Upper lobe of right lung (tissue), 1 donor: ENCODE results near the gene MAX. TPM values are rescaled to one million over a fixed set of nuclear protein-coding genes. Genes with fewer than 3 reads are reported as not detected.

Source experiments
- ATAC-seq: fragments of 200-7000 bp; cut with Tn5 transposase; one replicate; pipeline ENCODE4 v1.9.1; 2020; ENCODE audit warnings: mild to moderate bottlenecking, moderate library complexity
- DNase-seq: peaks from one replicate; pipeline ENCODE4 v3.0.0-alpha.2; 2020
- H3K27ac ChIP-seq: fragments of 200-600 bp; one replicate; pipeline ENCODE4 v1.8.0; 2022
- H3K27me3 ChIP-seq: fragments of 200-600 bp; one replicate; pipeline ENCODE4 v1.8.0; 2022; ENCODE audit warnings: mild to moderate bottlenecking
- H3K36me3 ChIP-seq: fragments of 200-600 bp; one replicate; pipeline ENCODE4 v1.8.0; 2022
- H3K4me1 ChIP-seq: fragments of 200-600 bp; one replicate; pipeline ENCODE4 v1.8.0; 2022
- H3K4me3 ChIP-seq: fragments of 200-600 bp; one replicate; pipeline ENCODE4 v1.8.0; 2022; ENCODE audit warnings: mild to moderate bottlenecking
- H3K9me3 ChIP-seq: fragments of 200-600 bp; one replicate; pipeline ENCODE4 v1.8.0; 2022
- intact Hi-C: fragments of 100-400 bp; cut with DNase I; formaldehyde crosslinking; loops from one replicate; pipeline ENCODE4 v1.11.0; 2022
- long read RNA-seq: library from polyadenylated mRNA; unstranded; transcript quantifications from one replicate; pipeline ENCODE4 v2.0.0, GENCODE V29; 2021
- total RNA-seq: library from RNA; stranded (reverse); fragmentation: NEBNext Ultra II Directional; extraction: Animal tissue kit (Norgen Biotek cat#: 25700); gene quantifications from one replicate; pipeline ENCODE4 v1.2.1, GENCODE V29; 2021
- TF ChIP-seq, protein P1 (sequence below): fragments of 200-600 bp; IDR thresholded peaks from one replicate; pipeline ENCODE4 v1.8.0; 2022; ENCODE audit warnings: antibody characterized with exemption
- donor health status: DM: no; HTN: yes; CAD: no; lungs with severe emphysema.

The MAX gene, protein sequence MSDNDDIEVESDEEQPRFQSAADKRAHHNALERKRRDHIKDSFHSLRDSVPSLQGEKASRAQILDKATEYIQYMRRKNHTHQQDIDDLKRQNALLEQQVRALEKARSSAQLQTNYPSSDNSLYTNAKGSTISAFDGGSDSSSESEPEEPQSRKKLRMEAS
- 102 TPM for total RNA-seq
- long read RNA-seq, transcript MAX-202 (4 exons, 3,155 nt): minor isoform, 6 of 81 reads
- long read RNA-seq, transcript MAX-204 (4 exons, 1,973 nt): minor isoform, 24 of 81 reads
- long read RNA-seq, transcript MAX-205 (5 exons, 1,546 nt): major isoform, 31 of 81 reads
- long read RNA-seq, partial matches to known transcripts: 1 of 81 reads
- long read RNA-seq, other reads (novel, unspliced or antisense): 15 of 81 reads

DNA sequence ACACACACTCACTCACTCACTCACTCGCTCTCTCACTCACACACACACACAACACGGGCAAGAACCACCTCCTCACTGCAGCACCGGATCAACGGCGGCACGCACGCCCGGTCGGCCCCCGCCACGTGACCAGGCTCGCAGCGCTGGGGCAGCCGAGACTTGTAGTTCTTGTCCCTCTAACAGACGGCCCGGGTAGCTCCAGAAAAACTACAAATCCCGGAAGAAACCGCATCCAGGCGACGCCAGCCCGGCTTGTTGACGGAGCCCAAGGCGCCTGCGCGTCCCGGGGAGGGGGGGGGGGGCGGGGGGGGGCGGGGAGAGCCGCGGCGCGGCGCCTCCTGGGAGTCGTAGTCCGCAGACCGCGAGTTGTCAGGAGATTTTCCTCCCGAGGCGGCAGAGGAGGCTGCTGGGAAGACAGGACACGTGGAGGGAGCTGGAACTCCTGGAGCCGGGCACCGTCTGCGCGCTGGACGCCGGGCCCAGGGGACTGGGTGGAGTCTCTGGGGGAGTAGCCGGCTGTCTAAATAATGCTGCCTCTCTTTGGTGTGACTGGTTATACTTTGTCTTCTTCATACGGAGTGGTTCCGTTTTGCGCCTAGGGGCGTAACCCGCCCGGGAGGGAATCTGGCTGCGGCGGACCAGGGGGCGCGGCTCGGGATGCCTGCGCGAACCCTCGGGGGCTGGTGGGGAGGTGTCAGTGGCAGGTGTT is at the start of gene MAX:
Gene MAX, minus strand, starts transcription at position 77 of the 709 bp plus-strand sequence. CDS start 178 bp downstream, outside the sequence.
- ATAC-seq (peak; percentile 96), DNase-seq (peak; percentile 99)
- Histone ChIP-seq H3K27ac (peak within 1 kb of the TSS; percentile 95), H3K36me3 (no peaks in the 10 kb centered on the region), H3K4me1 (peaks cover 39% of the 10 kb centered on the region), H3K4me3 (peak within 1 kb of the TSS; percentile 88), H3K9me3 (no peaks in the 10 kb centered on the region), H3K27me3 (no peaks in the 10 kb centered on the region)
- TF ChIP-seq, protein P1, sequence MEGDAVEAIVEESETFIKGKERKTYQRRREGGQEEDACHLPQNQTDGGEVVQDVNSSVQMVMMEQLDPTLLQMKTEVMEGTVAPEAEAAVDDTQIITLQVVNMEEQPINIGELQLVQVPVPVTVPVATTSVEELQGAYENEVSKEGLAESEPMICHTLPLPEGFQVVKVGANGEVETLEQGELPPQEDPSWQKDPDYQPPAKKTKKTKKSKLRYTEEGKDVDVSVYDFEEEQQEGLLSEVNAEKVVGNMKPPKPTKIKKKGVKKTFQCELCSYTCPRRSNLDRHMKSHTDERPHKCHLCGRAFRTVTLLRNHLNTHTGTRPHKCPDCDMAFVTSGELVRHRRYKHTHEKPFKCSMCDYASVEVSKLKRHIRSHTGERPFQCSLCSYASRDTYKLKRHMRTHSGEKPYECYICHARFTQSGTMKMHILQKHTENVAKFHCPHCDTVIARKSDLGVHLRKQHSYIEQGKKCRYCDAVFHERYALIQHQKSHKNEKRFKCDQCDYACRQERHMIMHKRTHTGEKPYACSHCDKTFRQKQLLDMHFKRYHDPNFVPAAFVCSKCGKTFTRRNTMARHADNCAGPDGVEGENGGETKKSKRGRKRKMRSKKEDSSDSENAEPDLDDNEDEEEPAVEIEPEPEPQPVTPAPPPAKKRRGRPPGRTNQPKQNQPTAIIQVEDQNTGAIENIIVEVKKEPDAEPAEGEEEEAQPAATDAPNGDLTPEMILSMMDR: no peak
- intact Hi-C loops: no loop called here

DNA sequence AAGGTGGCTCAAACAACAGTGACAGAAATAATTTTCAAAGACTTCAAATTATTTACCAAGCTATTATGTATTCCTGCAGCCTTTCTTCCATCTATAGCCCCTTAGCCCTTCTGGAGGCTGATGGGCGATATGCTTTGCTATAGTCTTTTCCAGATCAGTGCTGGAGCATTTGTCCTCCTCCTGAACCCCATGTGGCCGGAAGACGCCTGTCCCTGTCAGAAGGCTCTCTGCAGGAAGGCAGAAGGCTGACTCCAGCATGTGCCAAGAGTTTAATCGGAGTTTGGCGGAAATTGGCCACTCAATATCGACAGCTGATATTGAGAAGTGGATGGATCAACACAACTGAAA is 49.3 kb upstream of the MAX start:
- Histone ChIP-seq H3K36me3 (no peaks in the 10 kb centered on the region), H3K4me3 (no peak overlapping the region), H3K4me1 (peaks cover 4% of the 10 kb centered on the region), H3K27ac (no peak overlapping the region), H3K27me3 (no peaks in the 10 kb centered on the region), H3K9me3 (no peaks in the 10 kb centered on the region)
- DNase-seq (no peak), ATAC-seq (no peak)
- TF ChIP-seq, protein P1: no peak
- intact Hi-C loops: no loop called here

DNA sequence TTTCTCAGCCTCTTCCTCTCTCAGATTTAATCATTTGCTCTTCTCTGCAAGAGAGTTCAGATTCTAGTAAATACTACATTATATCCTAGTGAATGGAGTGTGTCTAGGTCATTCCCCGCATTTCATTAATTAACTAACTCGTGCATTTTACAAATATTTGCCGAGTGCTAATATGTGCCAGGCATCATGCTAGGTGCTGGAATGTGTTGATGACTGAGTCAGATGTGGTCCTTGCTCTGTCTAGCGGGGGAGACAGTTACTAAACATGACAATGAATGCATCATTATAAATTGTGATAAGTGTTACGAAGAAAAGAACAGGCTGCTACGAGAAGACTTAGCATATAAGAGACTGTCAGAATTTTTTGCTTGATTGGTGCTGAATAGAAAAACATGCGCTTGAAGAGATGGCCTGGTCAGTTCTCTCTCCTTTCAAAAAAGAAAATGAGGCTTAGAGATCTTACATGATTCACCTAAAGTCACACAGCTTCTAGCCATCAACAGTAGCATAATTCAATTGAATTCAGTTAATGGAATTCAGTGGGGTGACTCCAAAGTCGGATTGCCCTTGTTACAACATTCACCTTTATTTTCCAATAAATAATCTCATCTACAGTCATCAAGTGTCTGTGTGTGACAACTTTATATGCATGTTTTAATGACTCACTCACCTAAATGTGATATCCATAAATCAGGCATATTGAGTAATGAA is 48.7 kb upstream of the MAX start:
- no peak overlapping the region for H3K4me3 ChIP-seq
- ATAC-seq (no peak), DNase-seq (no peak)
- no peaks in the 10 kb centered on the region for H3K36me3 ChIP-seq
- no peak overlapping the region for H3K27ac ChIP-seq
- H3K9me3 ChIP-seq: no peaks in the 10 kb centered on the region
- no peaks in the 10 kb centered on the region for H3K27me3 ChIP-seq
- intact Hi-C loops: no loop called here
- no peaks in the 10 kb centered on the region for H3K4me1 ChIP-seq
- TF ChIP-seq, protein P1: no peak

DNA sequence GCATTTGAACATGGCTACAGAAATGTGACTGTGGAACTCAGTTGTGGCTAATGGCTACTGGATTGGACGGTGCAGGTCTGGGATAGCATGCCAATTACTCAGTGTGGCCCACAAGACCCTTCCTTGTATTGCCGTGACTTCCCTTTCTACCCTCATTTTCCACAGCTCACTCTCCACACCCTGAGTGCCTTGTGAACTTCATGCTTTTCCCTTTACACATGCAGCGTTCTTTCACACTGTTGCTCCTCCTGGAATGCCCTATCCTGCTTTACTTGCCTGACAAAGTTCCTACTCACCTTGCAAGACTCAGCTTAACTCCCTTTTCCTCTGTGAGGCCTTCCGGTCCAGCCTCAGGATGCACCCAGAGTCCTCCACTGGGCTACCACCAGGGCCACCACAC is 46.8 kb upstream of the MAX start:
- ATAC-seq (no peak), DNase-seq (no peak)
- Histone ChIP-seq H3K4me1 (no peaks in the 10 kb centered on the region), H3K9me3 (no peaks in the 10 kb centered on the region), H3K27me3 (no peaks in the 10 kb centered on the region), H3K27ac (no peak overlapping the region), H3K4me3 (no peak overlapping the region), H3K36me3 (no peaks in the 10 kb centered on the region)
- TF ChIP-seq, protein P1: no peak
- intact Hi-C loops: no loop called here

DNA sequence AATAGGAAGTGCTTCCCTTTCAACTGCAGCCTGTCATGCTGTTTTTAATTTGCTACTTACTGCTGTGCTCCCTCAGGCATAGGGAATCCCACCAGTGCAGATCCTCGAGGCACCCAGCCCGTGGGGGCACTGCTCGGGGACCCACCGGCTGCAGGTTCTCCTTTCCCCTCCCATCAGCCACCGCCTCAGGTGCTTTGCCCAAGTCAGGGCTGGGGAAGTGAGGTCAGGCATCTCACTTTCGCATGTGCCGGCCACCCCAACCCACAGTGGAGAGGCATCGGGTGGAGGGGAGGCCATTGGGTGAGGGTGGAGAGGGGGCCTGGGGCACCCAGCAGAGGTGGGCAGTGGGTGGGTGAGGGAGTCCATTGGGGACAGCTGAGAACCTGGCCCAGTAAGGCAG is 41.9 kb upstream of the MAX start:
- ATAC-seq: no peak
- Histone ChIP-seq H3K36me3 (no peaks in the 10 kb centered on the region), H3K4me1 (no peaks in the 10 kb centered on the region), H3K27me3 (no peaks in the 10 kb centered on the region), H3K4me3 (no peak overlapping the region), H3K27ac (no peak overlapping the region), H3K9me3 (no peaks in the 10 kb centered on the region)
- no peak for DNase-seq
- intact Hi-C loops: no loop called here
- TF ChIP-seq, protein P1: no peak
